GM08714 (cell line): Measurements from ENCODE around the gene STON1.
"Not testable (repeated sequence)": the region's sequence is repeated elsewhere in the genome, so short reads cannot be mapped to it uniquely, and the experiment has no call there.

Experiments
- H3K4me3 ChIP-seq: fragments of 200-500 bp; sonication (Bioruptor generic); 2 replicates; pipeline ENCODE4 v1.5.1; 2014; ENCODE audit warnings: mild to moderate bottlenecking, low read length, inconsistent platforms
- ZNF274 ChIP-seq: IDR thresholded peaks from 2 replicates; pipeline ENCODE4 v1.6.1; 2012; ENCODE audit warnings: mild to moderate bottlenecking, low read depth, low read length

STON1 gene

DNA sequence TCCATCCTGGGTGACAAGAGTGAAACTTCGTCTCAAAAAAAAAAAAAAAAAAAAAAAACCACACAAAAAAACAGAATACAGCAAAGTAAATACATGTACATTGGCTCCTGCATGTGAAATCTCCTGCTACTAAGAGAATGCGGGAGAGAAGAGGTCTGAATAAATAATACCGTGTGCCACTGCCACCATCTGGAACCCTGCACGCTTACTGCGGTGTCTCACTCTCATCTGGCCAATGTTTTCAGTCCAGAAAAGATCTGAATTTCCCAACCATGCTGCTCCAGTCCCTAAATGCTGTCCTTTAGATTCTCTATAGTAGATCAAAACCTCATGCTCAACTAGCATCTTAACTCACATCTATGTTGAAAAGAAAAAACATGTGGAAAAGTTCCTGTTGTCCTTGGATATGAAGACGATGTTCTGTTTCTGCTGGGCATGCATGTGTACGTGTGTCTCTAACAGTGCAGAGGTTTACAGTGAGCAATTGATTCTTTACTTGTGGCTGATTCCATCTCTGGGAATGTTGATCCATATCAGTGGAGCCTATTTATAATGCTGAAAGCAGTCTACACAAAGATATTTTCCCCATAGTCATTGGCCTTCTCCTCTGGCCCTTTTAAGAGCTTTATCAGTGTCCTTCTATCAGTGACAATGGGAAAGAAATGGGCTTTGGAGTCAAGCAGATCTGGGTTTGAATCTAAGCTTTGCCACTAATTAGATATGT is 11.9 kb downstream of the STON1 start:
- H3K4me3 ChIP-seq, result no peak overlapping the region
- TF ChIP-seq ZNF274, result no peak

DNA sequence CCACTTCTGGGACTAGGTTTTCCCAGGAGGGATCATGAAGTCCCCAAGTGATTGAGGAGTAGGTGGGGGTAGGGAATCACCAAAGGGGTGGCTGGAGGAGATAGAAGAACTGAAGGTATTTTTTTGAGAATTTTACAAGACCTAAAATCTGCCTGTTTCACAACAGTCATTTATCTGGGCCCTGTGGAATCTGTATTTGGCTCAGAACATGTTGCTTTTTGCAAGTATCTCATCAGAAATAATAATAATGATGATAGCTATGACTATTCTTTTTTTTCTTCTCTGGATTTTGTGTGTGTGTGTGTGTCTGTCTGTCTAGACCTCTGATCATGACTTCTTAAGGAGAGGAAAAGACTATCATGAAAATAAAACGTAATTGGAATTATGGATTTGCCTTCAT is 13.9 kb downstream of the STON1 start:
- TF ChIP-seq ZNF274, result no peak
- H3K4me3 ChIP-seq, result no peak overlapping the region

DNA sequence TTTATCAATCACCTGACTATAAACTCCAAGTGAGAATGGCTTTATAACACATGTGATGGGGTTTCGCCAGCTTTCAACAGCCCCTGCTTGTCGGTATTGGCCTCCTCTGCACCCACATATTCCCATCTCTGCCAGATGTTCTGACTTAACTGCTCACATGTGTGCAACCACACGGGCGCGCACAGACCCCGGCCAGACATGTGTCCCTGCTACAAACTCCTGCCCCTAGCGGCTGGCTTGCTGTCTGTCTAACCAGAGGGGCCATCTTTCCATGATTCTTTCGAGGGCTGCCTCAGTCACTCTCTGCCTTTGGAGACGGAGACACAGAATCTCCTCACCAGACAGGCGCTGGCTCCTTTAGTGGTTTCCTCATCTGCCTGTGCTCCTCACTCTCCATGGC is 15.3 kb downstream of the STON1 start:
- H3K4me3 ChIP-seq, result no peak overlapping the region
- no peak for TF ChIP-seq ZNF274

DNA sequence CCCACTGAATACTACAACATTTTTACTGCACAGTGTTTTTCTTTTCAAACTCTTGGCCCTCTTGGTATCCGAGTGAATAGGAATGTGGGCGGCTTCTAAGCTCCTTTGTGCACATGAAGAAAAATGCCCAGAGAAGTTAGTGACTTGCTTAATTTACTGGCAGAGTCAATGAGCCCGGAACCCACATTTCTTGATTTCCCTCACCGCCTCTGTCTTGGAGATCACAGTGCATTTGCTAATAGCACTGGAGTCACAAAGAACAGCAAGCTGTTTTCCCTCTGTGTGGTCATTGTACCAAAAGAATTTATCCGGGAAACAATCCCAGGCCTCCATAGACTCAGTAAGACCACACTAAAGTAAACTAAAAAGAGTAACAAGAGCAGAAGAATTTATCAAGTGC is 18.9 kb downstream of the STON1 start:
- no peak for TF ChIP-seq ZNF274
- no peak overlapping the region for H3K4me3 ChIP-seq

DNA sequence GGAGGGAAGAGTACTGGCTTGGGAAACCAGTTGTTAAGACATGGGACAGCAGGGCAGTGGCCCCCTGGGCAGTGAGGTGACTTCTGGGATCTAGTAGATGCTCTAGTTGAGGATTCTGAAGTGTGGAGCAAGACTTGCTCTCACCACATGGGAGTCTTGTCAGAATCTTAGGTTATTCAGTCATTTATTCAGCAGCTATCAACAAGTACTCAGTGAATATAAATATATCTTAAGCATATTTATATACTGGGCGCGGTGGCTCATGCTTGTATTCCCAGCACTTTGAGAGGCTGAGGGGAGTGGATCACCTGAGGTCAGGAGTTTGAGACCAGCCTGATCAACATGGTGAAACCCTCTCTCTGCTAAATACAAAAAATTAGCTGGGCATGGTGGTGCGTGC is 20.0 kb downstream of the STON1 start:
- no peak for TF ChIP-seq ZNF274
- H3K4me3 ChIP-seq, result no peak overlapping the region

DNA sequence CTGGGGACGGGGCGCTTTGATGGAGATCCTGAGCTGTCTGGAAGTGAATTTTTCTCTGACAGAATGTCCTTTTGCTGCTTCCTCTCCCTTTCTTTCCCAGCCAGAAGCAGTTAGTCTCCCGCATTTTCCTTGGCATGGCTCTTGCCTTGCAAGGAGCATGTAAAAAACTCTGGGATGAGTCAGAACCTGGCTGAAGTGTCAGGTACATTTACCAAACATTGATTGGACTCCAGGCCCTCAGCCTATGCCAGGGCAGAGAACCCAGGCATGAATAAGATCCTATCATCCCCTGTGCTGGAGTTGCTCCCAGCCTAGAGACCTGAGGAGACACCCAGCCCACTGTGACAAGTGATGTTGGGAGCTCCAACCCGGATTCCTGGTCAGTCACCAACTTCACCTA is 21.6 kb downstream of the STON1 start:
- H3K4me3 ChIP-seq, result no peak overlapping the region
- no peak for TF ChIP-seq ZNF274

DNA sequence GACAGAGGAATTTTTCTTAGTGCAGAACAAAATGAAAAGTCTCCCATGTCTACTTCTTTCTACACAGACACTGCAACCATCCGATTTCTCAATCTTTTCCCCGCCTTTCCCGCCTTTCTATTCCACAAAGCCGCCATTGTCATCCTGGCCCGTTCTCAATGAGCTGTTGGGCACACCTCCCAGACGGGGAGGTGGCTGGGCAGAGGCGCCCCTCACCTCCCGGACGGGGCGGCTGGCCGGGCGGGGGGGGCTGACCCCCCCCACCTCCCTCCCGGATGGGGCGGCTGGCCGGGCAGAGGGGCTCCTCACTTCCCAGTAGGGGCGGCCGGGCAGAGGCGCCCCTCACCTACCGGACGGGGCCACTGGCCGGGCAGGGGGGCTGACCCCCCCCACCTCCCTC is 25.1 kb downstream of the STON1 start:
- not testable (repeated sequence) for H3K4me3 ChIP-seq

DNA sequence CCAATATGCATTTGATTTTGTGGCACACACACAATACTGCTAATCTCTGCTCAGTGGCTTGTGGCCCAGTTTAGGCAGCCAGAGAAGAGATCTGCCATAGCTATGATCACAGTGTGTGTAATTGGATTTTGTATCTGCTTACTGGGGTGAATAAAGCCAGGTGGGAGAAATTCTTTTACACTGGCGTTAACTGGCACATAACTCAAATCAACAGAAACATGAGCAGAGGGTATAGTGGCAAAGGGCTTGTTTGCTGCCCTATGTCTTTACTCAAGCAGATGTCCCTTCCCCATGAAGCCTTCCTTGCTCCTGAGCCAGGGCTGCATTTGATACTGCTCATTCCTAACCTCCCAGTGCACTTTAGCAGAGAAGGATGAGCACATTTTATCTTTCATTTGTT is 28.5 kb downstream of the STON1 start:
- no peak overlapping the region for H3K4me3 ChIP-seq
- no peak for TF ChIP-seq ZNF274

DNA sequence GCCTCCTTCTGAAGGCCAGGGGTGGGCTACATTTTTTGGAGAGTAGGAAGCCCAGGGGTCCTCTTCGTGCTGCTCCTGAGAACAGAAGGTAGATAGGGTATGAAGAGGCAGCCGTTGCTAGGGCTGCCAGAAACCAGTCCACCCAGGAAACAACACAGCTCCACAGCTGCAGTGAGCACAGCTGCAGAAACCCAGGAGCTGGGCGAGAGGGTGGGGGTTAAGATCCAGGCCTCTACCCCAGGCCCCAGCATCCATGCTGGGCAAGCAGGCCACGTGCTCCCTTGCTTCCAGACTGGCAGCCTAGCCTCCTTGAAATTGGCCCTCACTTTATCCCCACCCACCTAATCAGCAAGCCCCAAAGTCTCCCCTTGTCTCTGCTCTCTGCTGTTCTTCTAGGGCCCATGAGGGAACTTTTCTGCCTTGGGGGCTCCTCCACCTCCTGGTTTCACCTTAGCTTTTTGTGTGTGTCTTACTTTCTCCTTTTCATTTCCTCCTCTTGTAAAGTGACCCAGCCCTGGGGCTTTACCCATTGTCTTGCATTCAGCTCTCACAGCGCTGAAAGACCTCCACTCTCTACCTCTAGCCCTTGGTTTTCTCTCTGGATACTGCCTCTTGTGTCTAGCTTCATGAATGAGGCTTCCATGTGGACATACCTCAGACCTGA is 30.7 kb downstream of the STON1 start:
- H3K4me3 ChIP-seq, result no peak overlapping the region
- TF ChIP-seq ZNF274, result no peak

DNA sequence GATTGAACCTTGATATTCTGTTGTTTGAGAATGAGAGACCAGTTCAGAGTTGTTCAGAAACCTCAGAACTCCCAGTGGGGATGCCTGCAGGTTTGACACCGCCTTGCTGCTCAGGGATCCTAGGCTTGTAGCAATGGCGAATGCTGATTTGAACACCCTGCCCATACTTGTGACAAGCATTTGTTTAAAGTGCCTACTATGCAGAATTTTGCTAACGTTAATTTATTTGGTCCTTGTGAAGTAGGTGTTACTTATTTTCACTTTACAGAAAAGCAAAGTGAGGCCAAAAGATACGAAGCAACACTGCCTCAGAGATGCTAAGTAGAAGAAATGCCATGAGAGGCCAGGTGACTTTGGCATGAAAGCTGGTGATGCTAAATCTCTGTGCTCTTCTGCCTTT is 32.3 kb downstream of the STON1 start:
- no peak for TF ChIP-seq ZNF274

DNA sequence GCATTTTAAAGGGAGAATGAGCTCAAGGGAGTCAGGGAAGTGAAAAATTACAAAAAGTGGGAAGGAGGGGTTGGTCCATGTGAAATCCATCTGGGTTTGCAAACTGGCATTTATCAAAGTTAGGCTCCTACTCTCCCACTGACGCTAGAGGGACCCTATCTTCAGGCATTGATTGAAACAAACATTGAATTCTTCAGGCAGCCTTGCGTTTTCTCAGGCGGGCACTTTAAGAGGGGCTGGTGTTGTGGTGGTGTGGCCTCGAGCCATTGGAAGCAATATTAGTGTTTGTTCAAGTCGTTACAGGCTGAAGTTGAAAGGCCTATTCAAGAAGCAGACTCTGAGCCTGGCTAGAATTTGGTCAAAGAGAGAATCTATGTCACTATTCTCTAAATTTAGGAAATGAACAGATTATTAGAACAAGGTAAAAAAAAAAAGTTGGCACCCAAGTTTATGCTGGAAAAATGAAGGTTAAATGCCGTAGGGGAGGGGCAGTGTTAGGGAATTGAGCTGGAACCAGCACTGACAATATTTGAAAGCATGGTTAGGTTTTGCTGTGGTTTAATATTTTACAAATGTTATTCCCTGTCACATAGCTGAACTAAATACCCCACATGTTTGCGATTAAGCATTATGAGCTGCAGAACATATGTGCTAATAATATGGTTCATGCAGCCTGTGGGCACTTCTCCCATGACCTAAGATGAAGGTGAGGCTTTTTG is 36.8 kb downstream of the STON1 start:
- TF ChIP-seq ZNF274, result no peak

More for the DNA sequence above, 32.3 kb downstream of the STON1 start:
- H3K4me3 ChIP-seq, result no peak overlapping the region

DNA sequence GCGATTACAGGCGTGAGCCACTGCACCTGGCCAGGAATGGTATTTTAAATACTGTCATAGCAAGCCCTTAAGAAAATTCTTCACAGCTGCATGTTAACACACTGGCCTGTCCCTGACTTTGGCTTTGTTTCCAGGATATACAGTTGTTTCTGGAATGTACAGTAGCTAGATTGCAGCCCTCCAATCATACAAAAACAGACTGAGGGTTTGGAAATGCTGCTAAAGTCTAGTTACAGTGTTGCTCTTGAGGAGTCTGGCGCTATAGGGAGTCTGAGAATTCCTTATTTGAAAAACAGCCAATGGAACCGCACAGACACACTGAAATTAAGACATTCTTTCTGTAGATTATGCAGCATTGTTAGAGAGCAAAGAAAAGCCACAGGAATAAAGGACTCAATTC is 37.7 kb downstream of the STON1 start:
- no peak for TF ChIP-seq ZNF274
- H3K4me3 ChIP-seq, result no peak overlapping the region

More for the DNA sequence above, 36.8 kb downstream of the STON1 start:
- H3K4me3 ChIP-seq, result no peak overlapping the region

DNA sequence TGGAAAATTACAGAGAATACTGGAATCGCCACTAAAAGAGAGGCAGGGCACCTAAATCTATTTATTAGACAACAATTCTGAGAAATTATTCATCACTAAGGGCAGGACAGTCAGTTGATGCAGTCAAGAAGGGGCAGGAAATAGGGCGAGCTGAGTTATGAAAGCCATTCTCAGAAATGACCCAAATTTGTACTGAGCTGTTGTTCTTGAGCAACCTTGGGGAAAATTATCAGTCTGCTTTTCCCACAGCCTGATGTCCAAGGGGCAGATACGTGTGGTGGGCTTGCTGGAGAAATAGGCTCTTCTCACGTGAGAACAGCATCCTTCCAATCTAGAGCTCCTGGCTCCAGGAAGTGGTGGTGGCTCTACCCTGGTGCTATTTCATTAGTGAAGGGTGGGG is 38.6 kb downstream of the STON1 start:
- no peak for TF ChIP-seq ZNF274

DNA sequence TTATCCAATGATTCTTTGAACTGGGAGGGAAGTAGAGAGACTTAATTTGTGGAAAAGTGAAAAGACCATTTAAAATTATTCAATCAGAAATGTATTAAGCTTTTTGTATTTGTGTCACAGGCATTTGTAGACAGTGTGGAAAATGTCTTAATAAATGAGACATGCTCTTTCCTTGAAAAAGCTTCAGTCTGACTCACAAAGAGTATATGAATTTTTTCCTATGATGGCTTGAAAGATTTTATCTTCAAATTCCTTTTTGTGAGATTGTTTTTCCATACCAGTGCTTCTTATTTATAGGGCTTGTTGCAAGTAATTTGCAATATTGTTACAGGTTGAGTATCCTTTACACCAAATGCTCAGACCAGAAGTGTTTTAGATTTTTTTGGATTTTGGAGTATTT is 39.5 kb downstream of the STON1 start:
- H3K4me3 ChIP-seq, result no peak overlapping the region
- no peak for TF ChIP-seq ZNF274

More for the DNA sequence above, 38.6 kb downstream of the STON1 start:
- no peak overlapping the region for H3K4me3 ChIP-seq

DNA sequence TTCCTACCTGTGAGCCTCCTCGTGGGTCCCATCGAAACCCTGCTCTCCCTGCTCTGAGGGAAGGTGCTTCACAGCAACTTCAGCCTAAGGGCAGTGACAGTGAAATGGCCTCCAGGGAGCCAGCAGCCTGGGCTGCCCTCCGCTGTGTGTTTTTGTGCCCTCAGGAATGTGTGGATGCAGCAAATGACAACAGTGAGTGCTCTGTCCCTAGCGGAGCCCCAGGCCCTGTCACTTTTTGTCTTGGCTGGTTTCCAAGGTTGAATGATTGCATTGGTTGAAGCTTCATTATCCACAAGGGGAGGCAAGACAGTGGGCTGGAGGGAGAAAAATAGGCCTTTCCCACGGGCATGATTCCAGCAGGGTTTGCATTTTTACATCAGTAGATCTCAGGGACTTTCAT is 42.9 kb downstream of the STON1 start:
- no peak for TF ChIP-seq ZNF274
- no peak overlapping the region for H3K4me3 ChIP-seq
